Measurements from ENCODE around the gene MARK2. TPM values are rescaled to one million over a fixed set of nuclear protein-coding genes. Genes with fewer than 3 reads are reported as not detected.

Gene MARK2
- total and polyA plus RNA-seq, 2 of the 8 experiments (the other 6 are each of a cell fraction or from before 2014, with no cell fraction given): 19.3 to 58.5 TPM

- POLR2A ChIA-PET (ENCODE audit: partially characterized antibody): interaction anchor here (0.8 to 1.4 kb wide), 5 partner anchors 14 to 39 kb away, joined by 3 to 4 read pairs (median 4); no protein-coding TSS in a partner anchor
- Histone ChIP-seq H3K18ac (ENCODE audit: extremely low read depth, low read length) (no peak overlapping the region), H3K79me1 (ENCODE audit: low read depth, low read length) (peaks cover 7% of the 10 kb centered on the region; the same call in 1 of the 2 replicates), H2BK20ac (ENCODE audit: low read length) (no peak overlapping the region), H3K9me3 (ENCODE audit: insufficient read depth in 2 of 2, low read depth in 1 of 2, low read length in 1 of 2) (no peaks in the 10 kb centered on the region), H2AK5ac (ENCODE audit: low read depth, low read length) (no peak overlapping the region), H3K4me1 (replicated peaks in 1 of 4; ENCODE audit: control insufficient read depth in 3 of 4, insufficient read depth in 4 of 4, low read length in 3 of 4) (peaks cover 4 to 25% (median 8%) of the 10 kb centered on the region in 4 experiments), H3K4ac (replicated peaks; ENCODE audit: insufficient read length, low read depth, low read length) (no peak overlapping the region), H4K8ac (ENCODE audit: extremely low read depth, insufficient read depth, low read length) (no peak overlapping the region), H3K27me3 (replicated peaks in 1 of 4; ENCODE audit: control insufficient read depth in 3 of 4, extremely low read depth in 1 of 4, insufficient read depth in 3 of 4, low read length in 3 of 4) (no peaks in the 10 kb centered on the region), H3K14ac (ENCODE audit: insufficient read length) (no peak overlapping the region), H2BK5ac (ENCODE audit: low read depth, low read length) (peak overlapping the region; percentile 7; the same call in 1 of the 2 replicates), H2BK120ac (replicated peaks; ENCODE audit: low read depth, low read length) (no peak overlapping the region), H2BK15ac (ENCODE audit: low read length) (no peak overlapping the region), H3K4me2 (ENCODE audit: insufficient read depth in 1 of 2, low read depth in 2 of 2, low read length in 2 of 2) (no peak overlapping the region), H4K5ac (ENCODE audit: insufficient read length, low read depth, low read length) (no peak overlapping the region), H3K56ac (replicated peaks; ENCODE audit: insufficient read length, low read depth, low read length) (no peak overlapping the region), H3K79me2 (ENCODE audit: control insufficient read depth in 1 of 2, insufficient read depth in 2 of 2, low read length in 2 of 2) (peaks cover 6 to 92% of the 10 kb centered on the region in 2 experiments; a peak in 3 of 4 replicates), H3K4me3 (ENCODE audit: extremely low read depth in 1 of 4, insufficient read depth in 2 of 4, low read depth in 3 of 4, low read length in 4 of 4) (no peak overlapping the region), H3K23me2 (ENCODE audit: low read depth, low read length) (no peaks in the 10 kb centered on the region), H2BK12ac (ENCODE audit: low read depth, low read length) (no peak overlapping the region), H3K36me3 (ENCODE audit: control insufficient read depth in 2 of 4, insufficient read depth in 4 of 4, low read length in 3 of 4) (no peaks in the 10 kb centered on the region), H4K91ac (replicated peaks; ENCODE audit: insufficient read length, low read length) (no peak overlapping the region), H3K23ac (ENCODE audit: insufficient read length) (no peak overlapping the region), H3K27ac (ENCODE audit: low read depth, low read length) (no peak overlapping the region), H3K9ac (replicated peaks in 1 of 4; ENCODE audit: extremely low read depth in 1 of 4, low read depth in 3 of 4, low read length in 3 of 4) (peak overlapping the region in 1 of 4 experiments; percentile 38; a peak in 1 of 7 replicates), H2AFZ (ENCODE audit: low read length) (no peak overlapping the region), H4K20me1 (replicated peaks in 1 of 2; ENCODE audit: control insufficient read depth in 1 of 2, insufficient read depth in 2 of 2, low read length in 2 of 2) (peaks cover 15 to 43% of the 10 kb centered on the region in 2 experiments)
- CTCF ChIA-PET (ENCODE audit: partially characterized antibody): interaction anchor here (0.6 to 2.4 kb wide), 8 partner anchors 9 to 61 kb away, joined by 3 to 33 read pairs (median 4); partner anchors contain the start of gene MARK2
- FAIRE-seq (no peak), DNase-seq (ENCODE audit: low read depth in 1 of 2, low spot score in 2 of 2) (no peak)
- 90% methylated on average over 14 of the region's 14 CpGs; no CpG with 5 or more reads in 1 of the 2 experiments for WGBS, 2 experiments (ENCODE audit: extremely low coverage in 1 of 2, insufficient coverage in 1 of 2, insufficient read length in 1 of 2, insufficient replicate concordance in 2 of 2, low coverage in 1 of 2, low lambda C conversion rate in 2 of 2, missing lambda C conversion rate in 1 of 2)
- no peak for TF ChIP-seq JUND (IDR thresholded peaks at IDR 0.05; ENCODE audit: low read length)
- no peak for TF ChIP-seq POU5F1 (IDR thresholded peaks at IDR 0.05; ENCODE audit: low read depth, low read length)
- no peak for TF ChIP-seq SIRT6 (IDR thresholded peaks at IDR 0.05; ENCODE audit: low read length)
- TF ChIP-seq MAX (IDR thresholded peaks at IDR 0.05): no peak
- no peak for TF ChIP-seq TBP (IDR thresholded peaks at IDR 0.05; ENCODE audit: low read depth, low read length)
- no peak for TF ChIP-seq RAD21 (IDR thresholded peaks at IDR 0.05 in 1 of 2, conservative IDR thresholded peaks at IDR 0.05 in 1 of 2; ENCODE audit: low read depth in 2 of 2, low read length in 2 of 2)
- TF ChIP-seq EZH2 (IDR thresholded peaks at IDR 0.05; ENCODE audit: low read depth, low read length, severe bottlenecking): no peak
- no peak for TF ChIP-seq NANOG (IDR thresholded peaks at IDR 0.05; ENCODE audit: insufficient read depth, low read depth, low read length, poor library complexity, severe bottlenecking)
- TF ChIP-seq MAFK (IDR thresholded peaks at IDR 0.05; ENCODE audit: low read depth, low read length): no peak
- no peak for TF ChIP-seq ASH2L (IDR thresholded peaks at IDR 0.05; ENCODE audit: low read length)
- TF ChIP-seq KDM5A (IDR thresholded peaks at IDR 0.05; ENCODE audit: low read length): no peak
- TF ChIP-seq BACH1 (IDR thresholded peaks at IDR 0.05; ENCODE audit: low read length): no peak
Observed at GRCh38 chr11:63870351-63871140, 31.6 kb downstream of the MARK2 start.
